Measurements from ENCODE around the gene CRYBG1. TPM values are rescaled to one million over a fixed set of nuclear protein-coding genes. Genes with fewer than 3 reads are reported as not detected.
A peak's percentile ranks its signal among the peaks of the same experiment; 100 is the strongest.

Gene CRYBG1
- total and polyA plus RNA-seq, 2 of the 13 experiments (the other 11 are each of a cell fraction or from before 2014, with no cell fraction given), result 10.1 to 21.9 TPM

GRCh38 chr6:106334646-106335448, 25.7 kb upstream of the CRYBG1 start (continued):
- TF ChIP-seq SMARCC2 (IDR thresholded peaks at IDR 0.05) (no peak), TFDP2 (CRISPR knock-in tag; IDR thresholded peaks at IDR 0.05) (no peak), ZNF567 (CRISPR knock-in tag; IDR thresholded peaks at IDR 0.05; ENCODE audit: borderline replicate concordance) (no peak), KMT2B (CRISPR knock-in tag; IDR thresholded peaks at IDR 0.05) (no peak), CTCF (CRISPR knock-in tag; IDR thresholded peaks at IDR 0.05) (peak; percentile 74), ZNF263 (CRISPR knock-in tag; IDR thresholded peaks at IDR 0.05) (no peak), CCAR2 (optimal IDR thresholded peaks at IDR 0.05; ENCODE audit: low read depth, low read length) (no peak), PBX2 (CRISPR knock-in tag; IDR thresholded peaks at IDR 0.05) (no peak), ZNF775 (CRISPR knock-in tag; IDR thresholded peaks at IDR 0.05; ENCODE audit: borderline replicate concordance) (no peak), AHR (CRISPR knock-in tag; IDR thresholded peaks at IDR 0.05) (no peak)
- TF ChIP-seq, protein P1, sequence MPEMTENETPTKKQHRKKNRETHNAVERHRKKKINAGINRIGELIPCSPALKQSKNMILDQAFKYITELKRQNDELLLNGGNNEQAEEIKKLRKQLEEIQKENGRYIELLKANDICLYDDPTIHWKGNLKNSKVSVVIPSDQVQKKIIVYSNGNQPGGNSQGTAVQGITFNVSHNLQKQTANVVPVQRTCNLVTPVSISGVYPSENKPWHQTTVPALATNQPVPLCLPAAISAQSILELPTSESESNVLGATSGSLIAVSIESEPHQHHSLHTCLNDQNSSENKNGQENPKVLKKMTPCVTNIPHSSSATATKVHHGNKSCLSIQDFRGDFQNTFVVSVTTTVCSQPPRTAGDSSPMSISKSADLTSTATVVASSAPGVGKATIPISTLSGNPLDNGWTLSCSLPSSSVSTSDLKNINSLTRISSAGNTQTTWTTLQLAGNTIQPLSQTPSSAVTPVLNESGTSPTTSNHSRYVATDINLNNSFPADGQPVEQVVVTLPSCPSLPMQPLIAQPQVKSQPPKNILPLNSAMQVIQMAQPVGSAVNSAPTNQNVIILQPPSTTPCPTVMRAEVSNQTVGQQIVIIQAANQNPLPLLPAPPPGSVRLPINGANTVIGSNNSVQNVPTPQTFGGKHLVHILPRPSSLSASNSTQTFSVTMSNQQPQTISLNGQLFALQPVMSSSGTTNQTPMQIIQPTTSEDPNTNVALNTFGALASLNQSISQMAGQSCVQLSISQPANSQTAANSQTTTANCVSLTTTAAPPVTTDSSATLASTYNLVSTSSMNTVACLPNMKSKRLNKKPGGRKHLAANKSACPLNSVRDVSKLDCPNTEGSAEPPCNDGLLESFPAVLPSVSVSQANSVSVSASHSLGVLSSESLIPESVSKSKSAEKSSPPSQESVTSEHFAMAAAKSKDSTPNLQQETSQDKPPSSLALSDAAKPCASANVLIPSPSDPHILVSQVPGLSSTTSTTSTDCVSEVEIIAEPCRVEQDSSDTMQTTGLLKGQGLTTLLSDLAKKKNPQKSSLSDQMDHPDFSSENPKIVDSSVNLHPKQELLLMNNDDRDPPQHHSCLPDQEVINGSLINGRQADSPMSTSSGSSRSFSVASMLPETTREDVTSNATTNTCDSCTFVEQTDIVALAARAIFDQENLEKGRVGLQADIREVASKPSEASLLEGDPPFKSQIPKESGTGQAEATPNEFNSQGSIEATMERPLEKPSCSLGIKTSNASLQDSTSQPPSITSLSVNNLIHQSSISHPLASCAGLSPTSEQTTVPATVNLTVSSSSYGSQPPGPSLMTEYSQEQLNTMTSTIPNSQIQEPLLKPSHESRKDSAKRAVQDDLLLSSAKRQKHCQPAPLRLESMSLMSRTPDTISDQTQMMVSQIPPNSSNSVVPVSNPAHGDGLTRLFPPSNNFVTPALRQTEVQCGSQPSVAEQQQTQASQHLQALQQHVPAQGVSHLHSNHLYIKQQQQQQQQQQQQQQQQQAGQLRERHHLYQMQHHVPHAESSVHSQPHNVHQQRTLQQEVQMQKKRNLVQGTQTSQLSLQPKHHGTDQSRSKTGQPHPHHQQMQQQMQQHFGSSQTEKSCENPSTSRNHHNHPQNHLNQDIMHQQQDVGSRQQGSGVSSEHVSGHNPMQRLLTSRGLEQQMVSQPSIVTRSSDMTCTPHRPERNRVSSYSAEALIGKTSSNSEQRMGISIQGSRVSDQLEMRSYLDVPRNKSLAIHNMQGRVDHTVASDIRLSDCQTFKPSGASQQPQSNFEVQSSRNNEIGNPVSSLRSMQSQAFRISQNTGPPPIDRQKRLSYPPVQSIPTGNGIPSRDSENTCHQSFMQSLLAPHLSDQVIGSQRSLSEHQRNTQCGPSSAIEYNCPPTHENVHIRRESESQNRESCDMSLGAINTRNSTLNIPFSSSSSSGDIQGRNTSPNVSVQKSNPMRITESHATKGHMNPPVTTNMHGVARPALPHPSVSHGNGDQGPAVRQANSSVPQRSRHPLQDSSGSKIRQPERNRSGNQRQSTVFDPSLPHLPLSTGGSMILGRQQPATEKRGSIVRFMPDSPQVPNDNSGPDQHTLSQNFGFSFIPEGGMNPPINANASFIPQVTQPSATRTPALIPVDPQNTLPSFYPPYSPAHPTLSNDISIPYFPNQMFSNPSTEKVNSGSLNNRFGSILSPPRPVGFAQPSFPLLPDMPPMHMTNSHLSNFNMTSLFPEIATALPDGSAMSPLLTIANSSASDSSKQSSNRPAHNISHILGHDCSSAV (CRISPR knock-in tag; IDR thresholded peaks at IDR 0.05; ENCODE audit: borderline replicate concordance), result no peak
- TF ChIP-seq, protein P2, sequence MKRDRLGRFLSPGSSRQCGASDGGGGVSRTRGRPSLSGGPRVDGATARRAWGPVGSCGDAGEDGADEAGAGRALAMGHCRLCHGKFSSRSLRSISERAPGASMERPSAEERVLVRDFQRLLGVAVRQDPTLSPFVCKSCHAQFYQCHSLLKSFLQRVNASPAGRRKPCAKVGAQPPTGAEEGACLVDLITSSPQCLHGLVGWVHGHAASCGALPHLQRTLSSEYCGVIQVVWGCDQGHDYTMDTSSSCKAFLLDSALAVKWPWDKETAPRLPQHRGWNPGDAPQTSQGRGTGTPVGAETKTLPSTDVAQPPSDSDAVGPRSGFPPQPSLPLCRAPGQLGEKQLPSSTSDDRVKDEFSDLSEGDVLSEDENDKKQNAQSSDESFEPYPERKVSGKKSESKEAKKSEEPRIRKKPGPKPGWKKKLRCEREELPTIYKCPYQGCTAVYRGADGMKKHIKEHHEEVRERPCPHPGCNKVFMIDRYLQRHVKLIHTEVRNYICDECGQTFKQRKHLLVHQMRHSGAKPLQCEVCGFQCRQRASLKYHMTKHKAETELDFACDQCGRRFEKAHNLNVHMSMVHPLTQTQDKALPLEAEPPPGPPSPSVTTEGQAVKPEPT (CRISPR knock-in tag; IDR thresholded peaks at IDR 0.05; ENCODE audit: low read depth), result no peak
- TF ChIP-seq, protein P3, sequence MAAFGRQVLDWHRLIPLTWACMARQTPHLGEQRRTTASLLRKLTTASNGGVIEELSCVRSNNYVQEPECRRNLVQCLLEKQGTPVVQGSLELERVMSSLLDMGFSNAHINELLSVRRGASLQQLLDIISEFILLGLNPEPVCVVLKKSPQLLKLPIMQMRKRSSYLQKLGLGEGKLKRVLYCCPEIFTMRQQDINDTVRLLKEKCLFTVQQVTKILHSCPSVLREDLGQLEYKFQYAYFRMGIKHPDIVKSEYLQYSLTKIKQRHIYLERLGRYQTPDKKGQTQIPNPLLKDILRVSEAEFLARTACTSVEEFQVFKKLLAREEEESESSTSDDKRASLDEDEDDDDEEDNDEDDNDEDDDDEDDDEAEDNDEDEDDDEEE (CRISPR knock-in tag; IDR thresholded peaks at IDR 0.05), result no peak
